Measurements from ENCODE around the gene TCF7L2. TPM values are rescaled to one million over a fixed set of nuclear protein-coding genes. Genes with fewer than 3 reads are reported as not detected.

TCF7L2 gene
- total RNA-seq, 2 experiments from 2014 or later, result 0.60 to 0.81 TPM

GRCh38 chr10:112951359-112952281, 1.6 kb downstream of the TCF7L2 start:
- peaks cover 83% of the 10 kb centered on the region for H3K27me3 Mint-ChIP-seq

GRCh38 chr10:112952282-112953173, 2.5 kb downstream of the TCF7L2 start:
- ChIA-PET POLR2A (no interaction called here), CTCF (interaction anchor here (0.7 kb wide), 1 partner anchor 12 kb away, joined by 3 read pairs; no protein-coding TSS in a partner anchor)
- no peak for DNase-seq
- Mint-ChIP-seq H3K27me3 (peaks cover 86% of the 10 kb centered on the region), H3K27ac (no peak overlapping the region), H3K36me3 (ENCODE audit: low read depth) (peaks cover 1% of the 10 kb centered on the region), H3K9me3 (no peaks in the 10 kb centered on the region), H3K4me1 (peaks cover 17% of the 10 kb centered on the region), H3K4me3 (peak overlapping the region; percentile 80)

More at GRCh38 chr10:112951359-112952281, 1.6 kb downstream of the TCF7L2 start:
- H3K4me1 Mint-ChIP-seq, result peaks cover 17% of the 10 kb centered on the region
- no peaks in the 10 kb centered on the region for H3K9me3 Mint-ChIP-seq
- ChIA-PET CTCF (no interaction called here), POLR2A (no interaction called here)
- H3K4me3 Mint-ChIP-seq, result peak overlapping the region; percentile 80
- H3K36me3 Mint-ChIP-seq (ENCODE audit: low read depth), result peaks cover 1% of the 10 kb centered on the region
- DNase-seq, result peak; percentile 18
- peak overlapping the region; percentile 58 for H3K27ac Mint-ChIP-seq

- ChIA-PET CTCF (interaction anchor here (0.7 kb wide), 1 partner anchor 11 kb away, joined by 3 read pairs; no protein-coding TSS in a partner anchor), POLR2A (no interaction called here)
- peaks cover 1% of the 10 kb centered on the region for H3K36me3 Mint-ChIP-seq (ENCODE audit: low read depth)
Observed at GRCh38 chr10:112953174-112954159, 3.4 kb downstream of the TCF7L2 start.

GRCh38 chr10:112954974-112955581, 5.0 kb downstream of the TCF7L2 start:
- H3K4me1 Mint-ChIP-seq, result peaks cover 12% of the 10 kb centered on the region
- DNase-seq, result no peak
- ChIA-PET POLR2A (no interaction called here), CTCF (no interaction called here)
- H3K9me3 Mint-ChIP-seq, result no peaks in the 10 kb centered on the region
- H3K27me3 Mint-ChIP-seq, result peaks cover 85% of the 10 kb centered on the region
- H3K4me3 Mint-ChIP-seq, result no peak overlapping the region
- H3K27ac Mint-ChIP-seq, result no peak overlapping the region
- H3K36me3 Mint-ChIP-seq (ENCODE audit: low read depth), result peaks cover 1% of the 10 kb centered on the region

More at GRCh38 chr10:112953174-112954159, 3.4 kb downstream of the TCF7L2 start:
- H3K9me3 Mint-ChIP-seq, result no peaks in the 10 kb centered on the region
- H3K4me3 Mint-ChIP-seq, result no peak overlapping the region
- peaks cover 17% of the 10 kb centered on the region for H3K4me1 Mint-ChIP-seq
- DNase-seq, result no peak
- peaks cover 87% of the 10 kb centered on the region for H3K27me3 Mint-ChIP-seq
- H3K27ac Mint-ChIP-seq, result no peak overlapping the region

- no peak overlapping the region for H3K27ac Mint-ChIP-seq
- CTCF ChIA-PET, result no interaction called here
- POLR2A ChIA-PET, result no interaction called here
Observed at GRCh38 chr10:112955582-112956421, 5.8 kb downstream of the TCF7L2 start.

GRCh38 chr10:112956631-112957350, 6.7 kb downstream of the TCF7L2 start:
- ChIA-PET POLR2A (no interaction called here), CTCF (no interaction called here)
- Mint-ChIP-seq H3K27ac (no peak overlapping the region), H3K36me3 (ENCODE audit: low read depth) (no peaks in the 10 kb centered on the region), H3K27me3 (peaks cover 81% of the 10 kb centered on the region), H3K9me3 (no peaks in the 10 kb centered on the region), H3K4me1 (peaks cover 5% of the 10 kb centered on the region), H3K4me3 (no peak overlapping the region)
- DNase-seq, result no peak

More at GRCh38 chr10:112955582-112956421, 5.8 kb downstream of the TCF7L2 start:
- Mint-ChIP-seq H3K4me1 (peaks cover 7% of the 10 kb centered on the region), H3K27me3 (peaks cover 83% of the 10 kb centered on the region), H3K9me3 (no peaks in the 10 kb centered on the region), H3K36me3 (ENCODE audit: low read depth) (peaks cover 1% of the 10 kb centered on the region), H3K4me3 (no peak overlapping the region)
- no peak for DNase-seq

GRCh38 chr10:112957640-112958092, 7.6 kb downstream of the TCF7L2 start:
- CTCF ChIA-PET, result no interaction called here

GRCh38 chr10:112958275-112958995, 8.4 kb downstream of the TCF7L2 start:
- no peaks in the 10 kb centered on the region for H3K9me3 Mint-ChIP-seq
- peaks cover 71% of the 10 kb centered on the region for H3K27me3 Mint-ChIP-seq
- no peaks in the 10 kb centered on the region for H3K36me3 Mint-ChIP-seq (ENCODE audit: low read depth)
- ChIA-PET CTCF (no interaction called here), POLR2A (no interaction called here)
- H3K27ac Mint-ChIP-seq, result no peak overlapping the region
- H3K4me1 Mint-ChIP-seq, result no peaks in the 10 kb centered on the region
- H3K4me3 Mint-ChIP-seq, result no peak overlapping the region
- no peak for DNase-seq

More at GRCh38 chr10:112957640-112958092, 7.6 kb downstream of the TCF7L2 start:
- POLR2A ChIA-PET, result no interaction called here
- no peak overlapping the region for H3K4me3 Mint-ChIP-seq
- H3K36me3 Mint-ChIP-seq (ENCODE audit: low read depth), result no peaks in the 10 kb centered on the region
- H3K27ac Mint-ChIP-seq, result no peak overlapping the region
- DNase-seq, result no peak
- peaks cover 79% of the 10 kb centered on the region for H3K27me3 Mint-ChIP-seq
- H3K9me3 Mint-ChIP-seq, result no peaks in the 10 kb centered on the region
- peaks cover 2% of the 10 kb centered on the region for H3K4me1 Mint-ChIP-seq

GRCh38 chr10:112959207-112959838, 9.3 kb downstream of the TCF7L2 start:
- POLR2A ChIA-PET, result no interaction called here
- Mint-ChIP-seq H3K27me3 (peaks cover 68% of the 10 kb centered on the region), H3K4me1 (no peaks in the 10 kb centered on the region), H3K4me3 (no peak overlapping the region), H3K36me3 (ENCODE audit: low read depth) (no peaks in the 10 kb centered on the region), H3K27ac (no peak overlapping the region), H3K9me3 (no peaks in the 10 kb centered on the region)
- CTCF ChIA-PET, result interaction anchor here (0.7 to 1.1 kb wide), 2 partner anchors 36 to 67 kb away, joined by 3 to 5 read pairs; no protein-coding TSS in a partner anchor
- DNase-seq, result no peak

- no peak for DNase-seq
- no peak overlapping the region for H3K27ac Mint-ChIP-seq
- peaks cover 67% of the 10 kb centered on the region for H3K27me3 Mint-ChIP-seq
- ChIA-PET CTCF (interaction anchor here (1.1 kb wide), 1 partner anchor 37 kb away, joined by 3 read pairs; no protein-coding TSS in a partner anchor), POLR2A (no interaction called here)
- H3K4me1 Mint-ChIP-seq, result no peaks in the 10 kb centered on the region
- H3K4me3 Mint-ChIP-seq, result no peak overlapping the region
- H3K9me3 Mint-ChIP-seq, result no peaks in the 10 kb centered on the region
- no peaks in the 10 kb centered on the region for H3K36me3 Mint-ChIP-seq (ENCODE audit: low read depth)
Observed at GRCh38 chr10:112960151-112960681, 10.2 kb downstream of the TCF7L2 start.

Measured in activated CD4-positive, alpha-beta T cell treated with anti-CD3 and anti-CD28 coated beads, Interleukin-2, amount 10 ng/mL, durations not matched to agents 7 days and 5 days (primary cell).